H1 (cell line): ENCODE data around the gene DNM1L. TPM values are rescaled to one million over a fixed set of nuclear protein-coding genes. Genes with fewer than 3 reads are reported as not detected.

Experiments used
- CTCF ChIA-PET: fragments of 300-600 bp; sonication (Branson Sonifier 250); formaldehyde crosslinking; loops from one replicate; lab custom pipeline; 2021; ENCODE audit not compliant: partially characterized antibody; lab: Charles Lee
- POLR2A ChIA-PET: fragments of 300-600 bp; sonication (Branson Sonifier 250); formaldehyde crosslinking; loops from one replicate; lab custom pipeline; 2021; ENCODE audit warnings: inconsistent platforms; ENCODE audit not compliant: partially characterized antibody; lab: Charles Lee
- DNase-seq, 2 experiments: peaks; one replicate each; pipeline versions ENCODE4 v3.0.0 to v3.0.0-alpha.2; 2010 to 2022; ENCODE audit warnings: low spot score in 2 of 2, low read depth in 1 of 2, mixed read lengths in 1 of 2
- FAIRE-seq: peaks from 2 replicates; lab custom pipeline; 2011; peaks lifted over from hg19 to GRCh38; lab: Jason Lieb, UNC
- H2AFZ ChIP-seq: 2 replicates; pipeline ENCODE4 v1.8.1; 2012; ENCODE audit warnings: low read length, inconsistent platforms
- H2AK5ac ChIP-seq: 2 replicates; pipeline ENCODE4 v1.6.1; 2013; ENCODE audit warnings: low read depth, low read length
- H2BK120ac ChIP-seq: replicated peaks from 2 replicates; pipeline ENCODE3; 2013; ENCODE audit warnings: low read depth, low read length, inconsistent platforms
- H2BK12ac ChIP-seq: 2 replicates; pipeline ENCODE4 v1.6.1; 2013; ENCODE audit warnings: low read depth, low read length
- H2BK15ac ChIP-seq: 2 replicates; pipeline ENCODE4 v1.6.1; 2013; ENCODE audit warnings: low read length
- H2BK20ac ChIP-seq: 2 replicates; pipeline ENCODE4 v1.6.1; 2013; ENCODE audit warnings: low read length
- H2BK5ac ChIP-seq: 2 replicates; pipeline ENCODE4 v1.6.1; 2013; ENCODE audit warnings: low read depth, low read length
- H3K14ac ChIP-seq: 2 replicates; pipeline ENCODE4 v1.6.1; 2013; ENCODE audit warnings: inconsistent platforms; ENCODE audit not compliant: insufficient read length
- H3K18ac ChIP-seq: 2 replicates; pipeline ENCODE4 v1.6.1; 2013; ENCODE audit warnings: low read length; ENCODE audit errors: extremely low read depth
- H3K23ac ChIP-seq: 2 replicates; pipeline ENCODE4 v1.6.1; 2013; ENCODE audit warnings: inconsistent platforms; ENCODE audit not compliant: insufficient read length
- H3K23me2 ChIP-seq: 2 replicates; pipeline ENCODE4 v1.6.1; 2013; ENCODE audit warnings: low read depth, low read length
- H3K27ac ChIP-seq: 2 replicates; pipeline ENCODE4 v1.6.1; 2011; ENCODE audit warnings: low read depth, low read length, inconsistent platforms
- H3K27me3 ChIP-seq, 4 experiments: replicated peaks in 1 of 4; 1 replicate in 1 of 4; 2 replicates in 3 of 4; pipeline versions ENCODE4 v1.6.1 to v1.8.1; 2011 to 2013; ENCODE audit warnings: low read length in 3 of 4, mild to moderate bottlenecking in 3 of 4, inconsistent platforms in 2 of 4, mixed read lengths in 2 of 4, moderate library complexity in 1 of 4; ENCODE audit not compliant: control insufficient read depth in 3 of 4, insufficient read depth in 3 of 4; ENCODE audit errors: extremely low read depth in 1 of 4
- H3K36me3 ChIP-seq, 4 experiments: 2 replicates each; pipeline versions ENCODE4 v1.6.1 to v1.8.1; 2011 to 2013; ENCODE audit warnings: mild to moderate bottlenecking in 4 of 4, low read length in 3 of 4, moderate library complexity in 2 of 4, control low read depth in 1 of 4, inconsistent platforms in 1 of 4; ENCODE audit not compliant: insufficient read depth in 4 of 4, control insufficient read depth in 2 of 4
- H3K4ac ChIP-seq: replicated peaks from 2 replicates; pipeline ENCODE3; 2013; ENCODE audit warnings: low read length, low read depth, mixed read lengths, inconsistent platforms; ENCODE audit not compliant: insufficient read length
- H3K4me1 ChIP-seq, 4 experiments: replicated peaks in 1 of 4; 1 replicate in 1 of 4; 2 replicates in 3 of 4; pipeline versions ENCODE4 v1.6.1 to v1.8.1; 2011 to 2013; ENCODE audit warnings: low read length in 3 of 4, inconsistent platforms in 2 of 4, mixed read lengths in 1 of 4; ENCODE audit not compliant: insufficient read depth in 4 of 4, control insufficient read depth in 3 of 4
- H3K4me2 ChIP-seq, 2 experiments: 2 replicates each; pipeline versions ENCODE4 v1.6.1 to v1.8.1; 2011 to 2013; ENCODE audit warnings: low read depth in 2 of 2, low read length in 2 of 2, control low read depth in 1 of 2, inconsistent platforms in 1 of 2, mild to moderate bottlenecking in 1 of 2; ENCODE audit not compliant: insufficient read depth in 1 of 2
- H3K4me3 ChIP-seq, 4 experiments: fragments of 200-600, 300-600 bp in 1 of 4; sonication (generic), shearing (Covaris generic), sonication (Bioruptor Twin) in 1 of 4; 2 replicates each; pipeline versions ENCODE4 v1.5.1 to v1.8.1; 2011 to 2016; ENCODE audit warnings: low read length in 4 of 4, low read depth in 3 of 4, control low read depth in 2 of 4, inconsistent platforms in 2 of 4, mild to moderate bottlenecking in 2 of 4, mixed read lengths in 1 of 4, moderate library complexity in 1 of 4; ENCODE audit not compliant: insufficient read depth in 2 of 4; ENCODE audit errors: extremely low read depth in 1 of 4
- H3K56ac ChIP-seq: replicated peaks from 2 replicates; pipeline ENCODE3; 2013; ENCODE audit warnings: low read depth, mild to moderate bottlenecking, mixed read lengths, low read length, inconsistent platforms; ENCODE audit not compliant: insufficient read length
- H3K79me1 ChIP-seq: 2 replicates; pipeline ENCODE4 v1.6.1; 2013; ENCODE audit warnings: low read depth, low read length, control low read depth
- H3K79me2 ChIP-seq, 2 experiments: 2 replicates each; pipeline versions ENCODE4 v1.6.1 to v1.8.1; 2012 to 2013; ENCODE audit warnings: low read length in 2 of 2, mild to moderate bottlenecking in 2 of 2, inconsistent platforms in 1 of 2; ENCODE audit not compliant: insufficient read depth in 2 of 2, control insufficient read depth in 1 of 2
- H3K9ac ChIP-seq, 4 experiments: replicated peaks in 1 of 4; 1 replicate in 1 of 4; 2 replicates in 3 of 4; pipeline versions ENCODE4 v1.6.1 to v1.8.1; 2011 to 2013; ENCODE audit warnings: low read depth in 3 of 4, low read length in 3 of 4, control low read depth in 2 of 4, mild to moderate bottlenecking in 2 of 4, moderate library complexity in 2 of 4, inconsistent platforms in 1 of 4; ENCODE audit errors: extremely low read depth in 1 of 4
- H3K9me3 ChIP-seq, 2 experiments: 2 replicates each; pipeline versions ENCODE4 v1.6.1 to v1.8.1; 2012 to 2013; ENCODE audit warnings: mild to moderate bottlenecking in 2 of 2, moderate library complexity in 2 of 2, control low read depth in 1 of 2, inconsistent platforms in 1 of 2, low read depth in 1 of 2, low read length in 1 of 2, mixed read lengths in 1 of 2; ENCODE audit not compliant: insufficient read depth in 2 of 2
- H4K20me1 ChIP-seq, 2 experiments: replicated peaks in 1 of 2; 2 replicates each; pipeline versions ENCODE3 to v1.8.1; 2011 to 2013; ENCODE audit warnings: inconsistent platforms in 2 of 2, low read length in 2 of 2, mild to moderate bottlenecking in 1 of 2; ENCODE audit not compliant: insufficient read depth in 2 of 2, control insufficient read depth in 1 of 2
- H4K5ac ChIP-seq: 2 replicates; pipeline ENCODE4 v1.6.1; 2013; ENCODE audit warnings: low read length, low read depth, mixed read lengths, inconsistent platforms; ENCODE audit not compliant: insufficient read length
- H4K8ac ChIP-seq: 2 replicates; pipeline ENCODE4 v1.8.0; 2013; ENCODE audit warnings: mild to moderate bottlenecking, moderate library complexity, low read length, inconsistent platforms; ENCODE audit not compliant: insufficient read depth; ENCODE audit errors: extremely low read depth
- H4K91ac ChIP-seq: replicated peaks from 2 replicates; pipeline ENCODE3; 2013; ENCODE audit warnings: low read length, mixed read lengths, inconsistent platforms; ENCODE audit not compliant: insufficient read length
- CTCF ChIP-seq, 3 experiments: IDR thresholded peaks; 1 replicate in 2 of 3; 2 replicates in 1 of 3; pipeline versions ENCODE4 v1.5.1 to v1.6.1; 2011; ENCODE audit warnings: low read length in 3 of 3, mild to moderate bottlenecking in 3 of 3, inconsistent platforms in 2 of 3, low read depth in 1 of 3, moderate library complexity in 1 of 3; ENCODE audit not compliant: insufficient read depth in 1 of 3; ENCODE audit errors: control extremely low read depth in 1 of 3
- EZH2 ChIP-seq: fragments of 200-600 bp; sonication (generic); IDR thresholded peaks from 2 replicates; pipeline ENCODE4 v1.7.1; 2012; ENCODE audit warnings: low read depth, mild to moderate bottlenecking, moderate library complexity, low read length, inconsistent platforms; ENCODE audit not compliant: severe bottlenecking
- NRF1 ChIP-seq: IDR thresholded peaks from 2 replicates; pipeline ENCODE4 v1.6.1; 2011; ENCODE audit warnings: mild to moderate bottlenecking, low read depth, low read length, improper control_type of control experiment
- PHF8 ChIP-seq: fragments of 200-600 bp; sonication (generic); conservative IDR thresholded peaks from 2 replicates; pipeline ENCODE4 v1.7.1; 2012; ENCODE audit warnings: low read depth, mild to moderate bottlenecking, inconsistent platforms, low read length, moderate library complexity
- RFX5 ChIP-seq: IDR thresholded peaks from 2 replicates; pipeline ENCODE4 v1.6.1; 2011; ENCODE audit warnings: low read depth, low read length, improper control_type of control experiment, borderline replicate concordance
- RXRA ChIP-seq: IDR thresholded peaks from 2 replicates; pipeline ENCODE4 v1.6.1; 2011; ENCODE audit warnings: low read depth, mild to moderate bottlenecking, low read length, moderate library complexity; ENCODE audit not compliant: insufficient read depth
- SRF ChIP-seq: IDR thresholded peaks from 2 replicates; pipeline ENCODE4 v1.6.1; 2011; ENCODE audit warnings: mild to moderate bottlenecking, low read depth, low read length, moderate library complexity
- YY1 ChIP-seq: IDR thresholded peaks from 2 replicates; pipeline ENCODE4 v1.6.1; 2011; ENCODE audit warnings: low read depth, mild to moderate bottlenecking, low read length
- WGBS, 2 experiments: shearing (Covaris generic) in 1 of 2; methylation state at CpG; one replicate each; pipeline versions ENCODE4 v1.1.6 to v1.1.7; 2013 to 2015; ENCODE audit warnings: low lambda C conversion rate in 2 of 2, mixed read lengths in 2 of 2, inconsistent platforms in 1 of 2, low coverage in 1 of 2, missing lambda C conversion rate in 1 of 2; ENCODE audit not compliant: insufficient replicate concordance in 2 of 2, insufficient coverage in 1 of 2, insufficient read length in 1 of 2; ENCODE audit errors: extremely low coverage in 1 of 2, missing lambda C conversion rate in 1 of 2; 5-methylcytosine and 5-hydroxymethylcytosine counted together
- polyA plus RNA-seq, 7 experiments: library from polyadenylated mRNA; depleted of rRNA in 3 of 7; stranded (reverse) in 5 of 7; unstranded in 2 of 7; fragments of >200 nt in 5 of 7; fragments of 200-250 nt in 2 of 7; gene quantifications; 1 replicate in 5 of 7; 2 replicates in 1 of 7; 4 replicates in 1 of 7; pipeline versions ENCODE4 v1.2.1 to v1.2.3, GENCODE V29; 2011 to 2013; ENCODE audit warnings: missing spikeins in 2 of 7, mixed read lengths in 2 of 7
- total RNA-seq: library from RNA; stranded (reverse); fragmentation: NEBNext Ultra II Directional; extraction: Animal tissue kit (Norgen Biotek cat#: 25700); gene quantifications from 2 replicates; pipeline ENCODE4 v1.2.1, GENCODE V29; 2021
- TF ChIP-seq, protein P1 (sequence below): IDR thresholded peaks from 2 replicates; pipeline ENCODE4 v1.6.1; 2012; ENCODE audit warnings: low read length, inconsistent platforms

Gene DNM1L
- total and polyA plus RNA-seq, 2 of the 8 experiments (the other 6 are each of a cell fraction or from before 2014, with no cell fraction given): 23.7 to 93.9 TPM

DNA sequence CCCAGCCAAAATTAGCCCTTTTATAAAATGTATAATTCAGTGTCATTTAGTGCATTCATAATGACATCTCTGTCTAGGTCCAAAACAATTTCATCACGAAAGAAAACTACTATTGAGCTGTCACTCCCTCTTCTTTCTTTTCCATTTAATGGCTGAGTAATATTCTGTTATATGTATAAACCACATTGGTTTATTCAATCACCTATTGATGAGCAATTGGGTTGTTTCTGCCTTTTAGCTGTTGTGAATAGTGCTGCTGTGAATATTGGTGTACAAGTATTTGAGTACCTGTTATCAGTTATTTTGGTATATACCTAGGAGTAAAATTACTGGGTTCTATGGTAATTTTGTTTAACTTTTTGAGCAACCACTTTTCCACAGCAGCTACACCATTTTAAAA is 7.2 kb downstream of the DNM1L start:
- Histone ChIP-seq H3K23me2 (no peaks in the 10 kb centered on the region), H3K4me1 (peaks cover 0 to 5% (median 1%) of the 10 kb centered on the region in 4 experiments; a peak in 2 of 7 replicates), H3K23ac (no peak overlapping the region), H3K18ac (no peak overlapping the region), H2BK5ac (no peak overlapping the region), H3K14ac (no peak overlapping the region), H4K91ac (no peak overlapping the region), H3K9me3 (no peaks in the 10 kb centered on the region), H2BK120ac (no peak overlapping the region), H4K20me1 (peaks cover 0 to 3% of the 10 kb centered on the region in 2 experiments), H3K27me3 (no peaks in the 10 kb centered on the region), H2AK5ac (no peak overlapping the region), H3K4ac (no peak overlapping the region), H2BK20ac (no peak overlapping the region), H3K56ac (no peak overlapping the region), H4K5ac (no peak overlapping the region), H2BK15ac (no peak overlapping the region), H3K36me3 (no peaks in the 10 kb centered on the region), H2BK12ac (no peak overlapping the region), H2AFZ (no peak overlapping the region), H3K4me2 (no peak overlapping the region), H3K4me3 (no peak overlapping the region), H3K27ac (no peak overlapping the region), H3K79me1 (no peaks in the 10 kb centered on the region; the same call in none of the 2 replicates), H3K9ac (no peak overlapping the region), H3K79me2 (peaks cover under 1 to 96% of the 10 kb centered on the region in 2 experiments; a peak in 3 of 4 replicates), H4K8ac (no peak overlapping the region)
- ChIA-PET POLR2A (no interaction called here), CTCF (interaction anchor here (0.9 to 1.5 kb wide), 2 partner anchors 14 to 70 kb away, joined by 4 to 5 read pairs; no protein-coding TSS in a partner anchor)
- WGBS, 2 experiments: 100% methylated on average over 1 of the region's 1 CpG; no CpG with 5 or more reads in 1 of the 2 experiments
- FAIRE-seq: no peak
- DNase-seq: no peak
- TF ChIP-seq NRF1: no peak
- TF ChIP-seq YY1: no peak
- no peak for TF ChIP-seq RFX5
- TF ChIP-seq PHF8: no peak
- TF ChIP-seq CTCF (IDR thresholded peaks at IDR 0.05; ENCODE audit: control extremely low read depth in 1 of 3, insufficient read depth in 1 of 3, low read depth in 1 of 3, low read length in 3 of 3): no peak
- no peak for TF ChIP-seq SRF
- no peak for TF ChIP-seq RXRA
- TF ChIP-seq, protein P1, sequence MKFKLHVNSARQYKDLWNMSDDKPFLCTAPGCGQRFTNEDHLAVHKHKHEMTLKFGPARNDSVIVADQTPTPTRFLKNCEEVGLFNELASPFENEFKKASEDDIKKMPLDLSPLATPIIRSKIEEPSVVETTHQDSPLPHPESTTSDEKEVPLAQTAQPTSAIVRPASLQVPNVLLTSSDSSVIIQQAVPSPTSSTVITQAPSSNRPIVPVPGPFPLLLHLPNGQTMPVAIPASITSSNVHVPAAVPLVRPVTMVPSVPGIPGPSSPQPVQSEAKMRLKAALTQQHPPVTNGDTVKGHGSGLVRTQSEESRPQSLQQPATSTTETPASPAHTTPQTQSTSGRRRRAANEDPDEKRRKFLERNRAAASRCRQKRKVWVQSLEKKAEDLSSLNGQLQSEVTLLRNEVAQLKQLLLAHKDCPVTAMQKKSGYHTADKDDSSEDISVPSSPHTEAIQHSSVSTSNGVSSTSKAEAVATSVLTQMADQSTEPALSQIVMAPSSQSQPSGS: no peak
- TF ChIP-seq EZH2: no peak
